Left lung (tissue), 10 donors: ENCODE results near the gene TWIST2. TPM values are rescaled to one million over a fixed set of nuclear protein-coding genes. Genes with fewer than 3 reads are reported as not detected.
A peak's percentile ranks its signal among the peaks of the same experiment; 100 is the strongest.

Experiments
- ATAC-seq: fragments of 200-7000 bp; cut with Tn5 transposase; one replicate; pipeline ENCODE4 v1.9.1; 2020; ENCODE audit warnings: moderate library complexity
- DNase-seq, 4 donors: peaks; one replicate each; pipeline ENCODE4 v3.0.0-alpha.2; 2013 to 2020
- H3K27ac ChIP-seq, 2 donors: fragments of 200-600 bp; sonication (generic) in 1 of 2; one replicate each; pipeline versions ENCODE4 v1.5.0 to v1.8.0; 2020 to 2021
- H3K27me3 ChIP-seq, 2 donors: fragments of 200-600 bp; sonication (generic) in 1 of 2; one replicate each; pipeline versions ENCODE4 v1.5.0 to v1.8.0; 2020 to 2021
- H3K36me3 ChIP-seq, 2 donors: fragments of 200-600 bp; sonication (generic) in 1 of 2; one replicate each; pipeline versions ENCODE4 v1.5.0 to v1.8.0; 2020 to 2021
- H3K4me1 ChIP-seq, 2 donors: fragments of 200-600 bp; one replicate each; pipeline ENCODE4 v1.8.0; 2021
- H3K4me3 ChIP-seq, 2 donors: fragments of 200-600 bp; sonication (generic) in 1 of 2; one replicate each; pipeline versions ENCODE4 v1.5.0 to v1.8.0; 2020 to 2021; ENCODE audit warnings: mild to moderate bottlenecking in 1 of 2
- H3K9me3 ChIP-seq, 2 donors: fragments of 200-600 bp; sonication (generic) in 1 of 2; one replicate each; pipeline versions ENCODE4 v1.5.0 to v1.8.0; 2020 to 2021
- intact Hi-C, 2 donors: fragments of 100-400 bp; cut with DNase I; formaldehyde crosslinking; loops; one replicate each; pipeline versions ENCODE4 v1.11.2 to v1.14.2; 2022
- polyA plus RNA-seq, 6 donors: library from polyadenylated mRNA; unstranded; fragments of 120-200 nt; gene quantifications; one replicate each; pipeline ENCODE4 v1.2.1, GENCODE V29; 2013; ENCODE audit not compliant: insufficient read length in 6 of 6
- total RNA-seq, 2 donors: library from RNA; stranded (reverse); fragmentation: NEBNext Ultra II Directional; extraction: Animal tissue kit (Norgen Biotek cat#: 25700); gene quantifications; one replicate each; pipeline ENCODE4 v1.2.1, GENCODE V29; 2021
- TF ChIP-seq, protein P1 (sequence below), 2 donors: fragments of 200-600 bp; sonication (generic) in 1 of 2; IDR thresholded peaks; one replicate each; pipeline versions ENCODE4 v1.5.0 to v1.8.0; 2021; ENCODE audit warnings: antibody characterized with exemption in 2 of 2
- donor health status: DM: no; HTN: yes; CAD: no.
- donor health status: DM: no; HTN: no; CAD: no.

The TWIST2 gene
- total and polyA plus RNA-seq, 8 donors = 4.0 to 12.8 (median 5.3) TPM

DNA sequence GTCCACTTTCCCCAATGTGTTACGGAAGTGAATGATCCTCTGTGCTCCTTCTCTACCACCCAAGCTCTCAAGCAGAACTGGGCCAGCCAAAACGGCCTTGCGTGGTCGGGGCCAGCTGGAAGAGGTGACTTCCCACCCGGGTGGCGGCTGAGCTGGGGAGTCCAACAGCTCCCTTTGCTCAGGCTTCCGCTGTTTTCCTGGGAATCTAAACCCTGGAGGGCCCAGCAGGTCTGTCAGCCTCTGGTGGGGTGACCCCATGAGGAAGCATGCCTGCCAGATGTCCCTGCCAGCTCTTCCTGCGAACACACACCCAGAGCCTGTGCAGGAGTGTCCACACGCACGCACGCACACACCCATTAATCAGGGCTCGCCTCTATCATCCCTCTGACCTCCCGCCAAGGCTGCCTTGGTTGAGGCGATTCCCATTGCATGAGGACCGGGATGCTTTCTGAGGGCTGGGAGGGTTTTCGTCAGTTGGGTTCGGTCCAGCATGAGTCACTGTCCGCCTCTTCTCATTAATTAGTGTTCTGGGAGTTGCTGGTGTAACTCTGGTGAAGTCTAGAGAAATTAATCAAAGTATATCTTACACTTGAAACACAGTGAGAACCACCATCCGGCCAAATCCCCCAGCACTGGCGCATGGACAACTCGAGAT is 90.6 kb downstream of the TWIST2 start:
- DNase-seq (peak in 3 of 4 donors; percentile 23 to 77 (median 69)), ATAC-seq (peak; percentile 81)
- H3K27me3 ChIP-seq = no peaks in the 10 kb centered on the region
- no peaks in the 10 kb centered on the region for H3K36me3 ChIP-seq
- H3K4me1 ChIP-seq = no peaks in the 10 kb centered on the region
- intact Hi-C loops = no loop called here
- H3K9me3 ChIP-seq = peaks cover 0 to 5% of the 10 kb centered on the region in 2 donors
- TF ChIP-seq, protein P1, sequence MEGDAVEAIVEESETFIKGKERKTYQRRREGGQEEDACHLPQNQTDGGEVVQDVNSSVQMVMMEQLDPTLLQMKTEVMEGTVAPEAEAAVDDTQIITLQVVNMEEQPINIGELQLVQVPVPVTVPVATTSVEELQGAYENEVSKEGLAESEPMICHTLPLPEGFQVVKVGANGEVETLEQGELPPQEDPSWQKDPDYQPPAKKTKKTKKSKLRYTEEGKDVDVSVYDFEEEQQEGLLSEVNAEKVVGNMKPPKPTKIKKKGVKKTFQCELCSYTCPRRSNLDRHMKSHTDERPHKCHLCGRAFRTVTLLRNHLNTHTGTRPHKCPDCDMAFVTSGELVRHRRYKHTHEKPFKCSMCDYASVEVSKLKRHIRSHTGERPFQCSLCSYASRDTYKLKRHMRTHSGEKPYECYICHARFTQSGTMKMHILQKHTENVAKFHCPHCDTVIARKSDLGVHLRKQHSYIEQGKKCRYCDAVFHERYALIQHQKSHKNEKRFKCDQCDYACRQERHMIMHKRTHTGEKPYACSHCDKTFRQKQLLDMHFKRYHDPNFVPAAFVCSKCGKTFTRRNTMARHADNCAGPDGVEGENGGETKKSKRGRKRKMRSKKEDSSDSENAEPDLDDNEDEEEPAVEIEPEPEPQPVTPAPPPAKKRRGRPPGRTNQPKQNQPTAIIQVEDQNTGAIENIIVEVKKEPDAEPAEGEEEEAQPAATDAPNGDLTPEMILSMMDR (IDR thresholded peaks at IDR 0.05) = no peak
- no peak overlapping the region for H3K4me3 ChIP-seq
- H3K27ac ChIP-seq = no peak overlapping the region

DNA sequence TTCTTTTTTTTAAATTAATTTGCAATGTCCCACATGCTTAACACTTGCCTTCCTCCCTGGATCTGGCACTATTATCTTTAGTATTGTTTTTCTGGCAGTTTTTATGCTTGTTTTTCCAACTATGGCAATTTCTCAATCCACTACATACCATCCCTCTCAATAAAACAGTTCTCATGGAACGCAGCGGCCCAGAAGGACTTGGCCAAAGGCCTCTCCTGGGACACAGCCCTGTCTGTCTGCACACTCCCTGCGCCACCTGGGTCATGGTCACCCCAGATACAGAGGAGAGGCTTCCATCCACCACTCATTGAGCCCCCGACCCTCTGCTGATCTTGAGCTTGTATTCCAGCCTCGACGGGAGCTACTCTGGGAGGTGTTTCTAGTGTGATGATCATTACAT is 91.2 kb downstream of the TWIST2 start:
- intact Hi-C loops = no loop called here
- DNase-seq = peak in 1 of 4 donors; percentile 34
- H3K36me3 ChIP-seq = no peaks in the 10 kb centered on the region
- no peaks in the 10 kb centered on the region for H3K4me1 ChIP-seq
- H3K4me3 ChIP-seq = no peak overlapping the region
- ATAC-seq = peak; percentile 18
- peaks cover 0 to under 1% of the 10 kb centered on the region in 2 donors for H3K9me3 ChIP-seq
- no peak overlapping the region for H3K27ac ChIP-seq
- TF ChIP-seq, protein P1 (IDR thresholded peaks at IDR 0.05) = no peak
- no peaks in the 10 kb centered on the region for H3K27me3 ChIP-seq

DNA sequence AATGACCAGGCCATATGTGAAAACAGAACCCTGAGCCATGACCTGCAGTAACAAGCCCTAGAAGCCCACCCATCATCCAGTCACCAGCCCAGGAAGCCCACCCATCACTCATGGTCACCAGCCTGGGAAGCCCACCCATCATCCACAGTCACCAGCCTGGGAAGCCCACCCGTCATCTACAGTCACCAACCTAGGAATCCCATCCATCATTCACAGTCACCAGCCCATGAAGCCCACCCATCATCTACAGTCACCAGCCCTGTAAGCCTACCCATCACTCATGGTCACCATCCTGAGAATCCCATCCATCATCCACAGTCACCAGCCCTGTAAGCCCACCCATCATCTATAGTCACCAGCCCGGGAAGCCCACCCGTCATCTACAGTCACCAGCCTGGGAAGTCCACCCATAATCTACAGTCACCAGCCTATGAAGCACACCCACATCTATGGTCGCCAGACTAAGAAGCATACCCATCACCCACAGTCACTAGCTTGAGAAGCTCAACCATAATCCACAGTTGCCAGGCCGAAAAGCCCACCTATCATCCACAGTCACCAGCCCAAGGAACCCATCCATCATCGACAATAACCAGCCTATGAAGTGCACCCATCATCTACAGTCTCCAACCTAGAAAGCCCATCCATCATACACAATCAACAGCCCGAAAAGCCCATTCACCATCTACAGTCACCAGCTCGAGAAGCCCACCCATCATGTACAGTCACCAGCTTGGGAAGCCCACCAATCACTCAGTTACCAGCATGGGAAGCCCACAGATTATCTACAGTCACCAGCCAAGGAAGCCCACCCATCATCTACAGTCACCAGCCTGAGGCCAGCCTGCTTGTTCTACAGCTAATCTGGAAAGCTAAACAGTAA is 91.9 kb downstream of the TWIST2 start:
- TF ChIP-seq, protein P1 (IDR thresholded peaks at IDR 0.05) = no peak
- Histone ChIP-seq H3K36me3 (no peaks in the 10 kb centered on the region), H3K4me1 (no peaks in the 10 kb centered on the region), H3K9me3 (no peaks in the 10 kb centered on the region), H3K27me3 (no peaks in the 10 kb centered on the region), H3K27ac (no peak overlapping the region), H3K4me3 (no peak overlapping the region)
- intact Hi-C loops = no loop called here
- peak in 1 of 4 donors; percentile 21 for DNase-seq
- no peak for ATAC-seq

DNA sequence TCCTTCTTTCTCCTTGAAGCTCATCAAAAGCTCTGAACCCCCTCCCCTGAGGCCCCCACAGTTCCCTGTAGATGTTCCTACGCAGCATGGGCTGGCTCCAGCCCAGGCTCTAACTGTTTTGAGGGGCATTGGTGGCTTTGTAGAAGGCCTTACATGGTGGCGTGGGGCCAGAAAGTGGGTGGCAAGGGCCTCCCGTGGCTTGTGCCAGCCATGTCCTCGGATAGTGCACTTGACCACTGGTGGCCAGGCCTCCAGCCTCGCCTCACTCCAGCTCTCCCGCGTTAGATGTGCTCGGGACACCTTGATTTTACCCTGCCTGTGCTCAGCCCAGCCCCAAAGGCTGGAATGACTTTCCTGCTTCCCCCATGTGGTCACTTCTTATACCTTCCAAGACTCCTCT is 92.9 kb downstream of the TWIST2 start:
- Histone ChIP-seq H3K9me3 (no peaks in the 10 kb centered on the region), H3K4me1 (no peaks in the 10 kb centered on the region), H3K4me3 (no peak overlapping the region), H3K36me3 (no peaks in the 10 kb centered on the region), H3K27me3 (no peaks in the 10 kb centered on the region), H3K27ac (no peak overlapping the region)
- intact Hi-C loops = no loop called here
- ATAC-seq (no peak), DNase-seq (peak in 1 of 4 donors; percentile 26)
- TF ChIP-seq, protein P1 (IDR thresholded peaks at IDR 0.05) = no peak

DNA sequence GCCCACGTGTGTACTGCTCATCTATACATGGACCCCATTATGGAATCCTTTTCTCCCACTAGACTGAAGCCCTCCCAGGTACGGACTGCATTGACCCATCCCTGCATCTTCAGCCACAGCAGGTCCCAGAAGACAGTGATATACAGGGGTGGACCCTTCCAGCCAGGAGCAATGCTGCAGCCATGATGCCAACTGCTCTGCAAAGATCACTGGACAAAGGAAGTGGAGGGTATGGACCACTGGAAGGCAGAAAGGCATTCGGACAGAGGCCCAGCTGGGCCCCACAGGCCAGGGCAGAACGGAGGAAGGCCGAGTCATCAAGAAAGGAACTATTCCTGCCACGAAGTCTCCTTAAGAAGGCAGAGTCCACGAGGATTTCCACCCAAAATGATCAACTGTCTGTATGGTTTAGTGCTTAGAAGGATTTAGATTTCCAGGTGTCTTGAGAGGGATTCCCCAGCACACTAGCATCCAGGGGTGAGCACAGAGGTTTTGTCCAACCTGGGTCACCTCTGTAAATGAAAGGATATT is 93.4 kb downstream of the TWIST2 start:
- DNase-seq (peak in 1 of 4 donors; percentile 5), ATAC-seq (no peak)
- no peaks in the 10 kb centered on the region for H3K27me3 ChIP-seq
- TF ChIP-seq, protein P1 (IDR thresholded peaks at IDR 0.05) = no peak
- no peak overlapping the region for H3K4me3 ChIP-seq
- no peak overlapping the region for H3K27ac ChIP-seq
- intact Hi-C loops = no loop called here
- no peaks in the 10 kb centered on the region for H3K36me3 ChIP-seq
- no peaks in the 10 kb centered on the region for H3K4me1 ChIP-seq
- H3K9me3 ChIP-seq = no peaks in the 10 kb centered on the region
